SK-N-SH (cell line): ENCODE data around the gene ZNF467. TPM values are rescaled to one million over a fixed set of nuclear protein-coding genes. Genes with fewer than 3 reads are reported as not detected.

Source experiments
- CTCF ChIA-PET: fragments of 300-600, 350-600 bp; formaldehyde crosslinking; extraction: SDS; loops from one replicate; lab custom pipeline; 2021; lab: Yijun Ruan, JAX
- POLR2A ChIA-PET: fragments of 350-600 bp; sonication (Branson Sonifier 250); formaldehyde crosslinking; extraction: SDS; loops from one replicate; lab custom pipeline; 2020; ENCODE audit warnings: antibody characterized with exemption, inconsistent platforms; lab: Yijun Ruan, JAX
- DNase-seq: peaks from one replicate; pipeline ENCODE4 v3.0.0; 2012
- H2AFZ ChIP-seq: fragments of 200-600 bp; sonication (generic); 2 replicates; pipeline ENCODE4 v1.8.1; 2016; ENCODE audit warnings: antibody characterized with exemption, mild to moderate bottlenecking, low read depth
- H3F3A ChIP-seq: fragments of 200-600 bp; sonication (generic); replicated peaks from 2 replicates; pipeline ENCODE3; 2016; ENCODE audit warnings: antibody characterized with exemption, mild to moderate bottlenecking; ENCODE audit not compliant: insufficient read depth
- H3K27ac ChIP-seq, 2 experiments: fragments of 200-500 bp in 1 of 2; fragments of 200-600 bp in 1 of 2; sonication (Bioruptor generic) in 1 of 2; sonication (generic), shearing (Covaris generic) in 1 of 2; 2 replicates each; pipeline versions ENCODE4 v1.5.1 to v1.6.1; 2014 to 2016; ENCODE audit warnings: low read depth in 2 of 2, inconsistent platforms in 1 of 2, low read length in 1 of 2, mild to moderate bottlenecking in 1 of 2, mixed read lengths in 1 of 2
- H3K27me3 ChIP-seq: fragments of 200-600 bp; sonication (generic), shearing (Covaris generic); 2 replicates; pipeline ENCODE4 v1.6.1; 2016; ENCODE audit warnings: mixed run types; ENCODE audit not compliant: insufficient read depth
- H3K36me3 ChIP-seq, 2 experiments: fragments of 200-500 bp in 1 of 2; fragments of 200-600 bp in 1 of 2; sonication (Bioruptor generic) in 1 of 2; sonication (generic) in 1 of 2; replicated peaks in 1 of 2; 2 replicates each; pipeline versions ENCODE3 to v1.5.1; 2014 to 2016; ENCODE audit warnings: low read length in 1 of 2, mild to moderate bottlenecking in 1 of 2; ENCODE audit not compliant: insufficient read depth in 2 of 2, control insufficient read depth in 1 of 2
- H3K4me1 ChIP-seq, 2 experiments: fragments of 200-500 bp in 1 of 2; fragments of 200-600 bp in 1 of 2; sonication (Bioruptor generic) in 1 of 2; sonication (generic), shearing (Covaris generic) in 1 of 2; 2 replicates each; pipeline versions ENCODE4 v1.5.1 to v1.6.1; 2014 to 2016; ENCODE audit warnings: low read depth in 1 of 2, low read length in 1 of 2, mixed run types in 1 of 2; ENCODE audit not compliant: insufficient read depth in 2 of 2, control insufficient read depth in 1 of 2
- H3K4me2 ChIP-seq: fragments of 200-600 bp; sonication (generic), shearing (Covaris generic); 2 replicates; pipeline ENCODE4 v1.6.1; 2017; ENCODE audit warnings: mixed run types
- H3K4me3 ChIP-seq, 2 experiments: fragments of 200-500 bp in 1 of 2; fragments of 200-600 bp in 1 of 2; sonication (Bioruptor generic) in 1 of 2; sonication (generic), shearing (Covaris generic) in 1 of 2; 2 replicates each; pipeline versions ENCODE4 v1.5.1 to v1.8.1; 2014 to 2016; ENCODE audit warnings: low read depth in 2 of 2, inconsistent platforms in 1 of 2, low read length in 1 of 2, mild to moderate bottlenecking in 1 of 2, mixed read lengths in 1 of 2, moderate library complexity in 1 of 2
- H3K79me2 ChIP-seq: fragments of 200-600 bp; sonication (generic); 2 replicates; pipeline ENCODE4 v1.8.1; 2017; ENCODE audit warnings: mild to moderate bottlenecking; ENCODE audit not compliant: insufficient read depth
- H3K9ac ChIP-seq: fragments of 200-600 bp; sonication (generic); 2 replicates; pipeline ENCODE4 v1.6.1; 2017; ENCODE audit warnings: mixed run types
- H3K9me2 ChIP-seq: fragments of 200-600 bp; sonication (generic); 2 replicates; pipeline ENCODE4 v1.6.1; 2017; ENCODE audit warnings: mixed run types
- H3K9me3 ChIP-seq: fragments of 200-600 bp; sonication (generic); 2 replicates; pipeline ENCODE4 v1.6.1; 2017; ENCODE audit warnings: mixed run types, mild to moderate bottlenecking, moderate library complexity
- H4K20me1 ChIP-seq: fragments of 200-600 bp; sonication (generic); 2 replicates; pipeline ENCODE4 v1.6.1; 2017; ENCODE audit warnings: mild to moderate bottlenecking, mixed run types; ENCODE audit not compliant: insufficient read depth
- CTCF ChIP-seq: fragments of 200-600 bp; sonication (generic); IDR thresholded peaks from 2 replicates; pipeline ENCODE4 v1.6.1; 2017; ENCODE audit warnings: antibody characterized with exemption, mild to moderate bottlenecking, moderate library complexity
- FOSL2 ChIP-seq: IDR thresholded peaks from 2 replicates; pipeline ENCODE4 v1.4.0; 2012; ENCODE audit warnings: low read depth, mild to moderate bottlenecking, moderate library complexity, borderline replicate concordance
- IRF3 ChIP-seq: fragments of 150-350 bp; IDR thresholded peaks from 2 replicates; pipeline ENCODE4 v1.6.1; 2016; ENCODE audit warnings: mild to moderate bottlenecking, low read depth, low read length
- PBX3 ChIP-seq: IDR thresholded peaks from 2 replicates; pipeline ENCODE4; 2012
- POLR2AphosphoS5 ChIP-seq: IDR thresholded peaks from 2 replicates; pipeline ENCODE4 v1.6.1; 2012; ENCODE audit warnings: low read depth, low read length
- REST ChIP-seq: IDR thresholded peaks from 2 replicates; pipeline ENCODE4 v1.6.1; 2012; ENCODE audit warnings: mild to moderate bottlenecking, low read depth, low read length, moderate library complexity
- WGBS: methylation state at CpG from one replicate; pipeline ENCODE4 v1.1.6; 2017; ENCODE audit warnings: low lambda C conversion rate; 5-methylcytosine and 5-hydroxymethylcytosine counted together
- polyA plus RNA-seq, 3 experiments: library from polyadenylated mRNA; depleted of rRNA; stranded (reverse); fragments of >200 nt; gene quantifications; 2 replicates each; pipeline ENCODE4 v1.2.3, GENCODE V29; 2012

ZNF467 gene
- polyA plus RNA-seq, 1 of the 3 experiments (the other 2 are of a cell fraction) = 4.1 TPM

DNA sequence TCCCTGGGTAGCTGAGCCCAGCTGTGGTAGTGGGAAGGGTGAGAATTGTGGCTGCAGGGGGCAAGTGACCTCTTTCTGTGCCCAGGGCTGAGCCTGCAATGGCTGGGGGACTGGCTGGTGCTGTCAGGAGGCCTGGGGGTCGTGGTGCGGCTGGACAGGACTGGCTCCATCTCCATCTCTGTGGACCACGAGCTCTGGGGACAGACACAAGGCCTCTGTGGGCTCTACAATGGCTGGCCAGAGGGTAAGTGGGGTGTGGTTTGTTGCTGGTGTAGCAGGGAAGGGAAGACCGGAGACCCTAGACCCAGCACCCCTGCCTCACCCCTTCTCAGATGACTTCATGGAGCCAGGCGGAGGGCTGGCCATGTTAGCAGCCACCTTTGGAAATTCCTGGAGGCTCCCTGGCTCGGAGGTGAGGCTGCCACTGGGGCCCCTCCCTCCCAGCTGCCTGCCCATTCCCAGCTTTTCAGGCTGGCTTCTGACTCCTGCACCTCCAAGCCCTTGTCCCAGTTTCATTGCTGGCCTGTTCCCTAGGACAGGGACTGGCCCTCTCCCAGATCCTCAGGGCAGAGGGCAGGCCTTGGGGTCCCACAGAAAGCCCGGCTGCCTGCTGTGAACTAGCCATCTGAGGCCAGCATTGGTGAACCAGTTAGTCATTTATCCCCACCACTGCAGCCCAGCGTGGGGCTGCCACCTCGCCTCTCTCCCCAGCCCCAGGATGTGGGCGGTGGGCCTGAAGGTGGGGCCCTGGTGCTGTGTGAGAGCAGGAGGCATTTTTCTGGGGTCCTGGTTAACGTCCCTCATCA is 5.5 kb upstream of the ZNF467 start:
- no peaks in the 10 kb centered on the region for H3K27me3 ChIP-seq
- CTCF ChIA-PET = interaction anchor here (0.7 to 12.5 kb wide), 6 partner anchors 10 to 517 kb away, joined by 3 to 132 read pairs (median 4); partner anchors contain the start of gene ZNF783

More for the DNA sequence above, 5.5 kb upstream of the ZNF467 start:
- Histone ChIP-seq H2AFZ (no peak overlapping the region), H4K20me1 (no peaks in the 10 kb centered on the region)
- DNase-seq = peak; percentile 37
- no peak for TF ChIP-seq IRF3
- no peak for TF ChIP-seq FOSL2
- no peak for TF ChIP-seq CTCF
- no peak for TF ChIP-seq POLR2AphosphoS5
- TF ChIP-seq REST = no peak
- no peak for TF ChIP-seq PBX3
- TF ChIP-seq, all 33 proteins: peak for 0
- H3K9me3 ChIP-seq = no peaks in the 10 kb centered on the region
- peaks cover 0 to 51% of the 10 kb centered on the region in 2 experiments; a peak in 1 of 4 replicates for H3K4me1 ChIP-seq
- H3K4me3 ChIP-seq = no peak overlapping the region
- no peak overlapping the region for H3K4me2 ChIP-seq
- peaks cover 14% of the 10 kb centered on the region for H3F3A ChIP-seq
- no peak overlapping the region for H3K9ac ChIP-seq
- H3K36me3 ChIP-seq = no peaks in the 10 kb centered on the region
- H3K79me2 ChIP-seq = no peaks in the 10 kb centered on the region
- 69% methylated on average over 4 of the region's 11 CpGs for WGBS
- POLR2A ChIA-PET = interaction anchor here (0.7 to 0.8 kb wide), 2 partner anchors 9 to 190 kb away, joined by 3 to 4 read pairs; no protein-coding TSS in a partner anchor
- H3K27ac ChIP-seq = no peak overlapping the region
- no peaks in the 10 kb centered on the region for H3K9me2 ChIP-seq
